IPS DF 4.7 (cell line): ENCODE measurements around the gene SLC2A5.

Experiments used
- DNase-seq: peaks from one replicate; pipeline ENCODE4 v3.0.0-alpha.2; 2013; ENCODE audit warnings: low spot score; ENCODE audit errors: extremely low read depth

Gene SLC2A5

GRCh38 chr1:9062846-9063245 is 6.6 kb downstream of the SLC2A5 start:
- no peak for DNase-seq

DNA sequence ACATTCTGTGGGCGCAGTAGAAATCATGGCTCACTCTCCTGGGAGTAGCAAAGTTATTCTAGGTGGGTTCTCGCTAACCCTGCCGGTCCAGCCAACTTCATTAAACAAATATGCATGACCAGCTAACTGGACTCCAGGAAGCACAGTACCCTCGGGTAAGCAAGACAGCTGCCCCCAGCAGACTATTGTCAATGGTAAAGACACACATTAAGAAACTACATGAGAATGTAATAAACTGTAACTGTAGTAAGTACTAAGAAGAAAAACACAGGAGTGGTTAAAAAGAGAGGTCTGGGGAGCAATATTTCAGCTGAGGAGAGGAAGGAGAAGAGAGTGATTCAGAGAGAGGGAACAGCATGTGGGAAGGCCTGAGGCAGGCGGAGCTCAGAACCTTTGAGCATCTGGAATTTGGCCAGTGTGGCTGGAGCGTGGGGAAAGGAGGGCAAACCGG is 7.4 kb downstream of the SLC2A5 start:
- no peak for DNase-seq

DNA sequence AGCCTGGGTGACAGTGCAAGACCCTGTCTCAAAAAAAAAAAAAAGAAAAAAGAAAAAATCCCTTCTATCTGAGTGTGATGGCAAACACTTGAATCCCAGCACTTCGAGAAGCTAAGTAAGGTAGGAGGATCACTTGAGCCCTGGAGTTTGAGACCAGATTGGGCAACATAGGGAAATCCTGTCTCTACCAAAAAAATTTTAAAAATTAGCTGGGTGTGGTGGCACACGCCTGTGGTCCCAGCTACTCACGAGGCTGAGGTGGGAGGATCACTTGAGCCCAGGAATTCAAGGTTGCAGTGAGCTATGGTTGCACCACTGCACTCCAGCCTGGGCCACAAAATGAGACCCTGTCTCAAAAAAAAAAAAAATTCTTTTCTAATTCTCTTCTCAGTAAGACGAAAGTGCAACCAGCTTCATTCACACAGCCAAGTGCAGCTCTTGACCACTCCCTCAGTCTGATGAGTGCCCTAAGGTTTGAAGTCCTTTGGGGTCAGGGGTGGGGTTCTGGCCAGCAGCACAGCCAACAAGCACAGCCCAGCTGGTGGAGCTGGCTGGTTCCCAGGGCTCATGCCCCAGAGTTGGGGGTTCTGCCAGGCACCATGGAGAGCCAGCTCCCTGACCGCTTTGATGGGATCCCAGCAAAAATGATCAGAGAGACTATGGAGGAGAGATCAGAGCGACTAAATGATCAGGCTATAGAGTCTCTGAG is 8.0 kb downstream of the SLC2A5 start:
- DNase-seq: no peak

- no peak for DNase-seq
These were observed 9.3 kb downstream of the SLC2A5 start for GRCh38 chr1:9059891-9060744.

DNA sequence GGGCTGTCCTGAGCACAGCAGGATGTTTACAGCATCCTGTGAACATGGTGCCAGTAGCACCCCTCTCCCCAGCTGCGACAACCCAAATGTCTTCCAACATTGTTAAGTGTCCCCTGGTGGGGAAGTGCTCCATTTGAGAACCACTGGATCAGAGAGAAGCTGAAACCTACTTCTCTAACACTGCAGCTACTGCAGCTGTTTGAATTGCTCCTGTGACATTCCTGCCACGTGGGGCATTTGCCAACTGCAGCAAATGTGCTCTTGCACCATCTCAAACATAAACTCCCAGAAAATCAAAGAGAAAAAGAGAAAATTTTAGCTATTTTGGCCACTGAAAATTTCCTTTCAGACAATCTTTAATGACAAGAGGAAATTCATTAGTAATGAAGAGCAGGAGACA is 11.0 kb downstream of the SLC2A5 start:
- DNase-seq: no peak

DNA sequence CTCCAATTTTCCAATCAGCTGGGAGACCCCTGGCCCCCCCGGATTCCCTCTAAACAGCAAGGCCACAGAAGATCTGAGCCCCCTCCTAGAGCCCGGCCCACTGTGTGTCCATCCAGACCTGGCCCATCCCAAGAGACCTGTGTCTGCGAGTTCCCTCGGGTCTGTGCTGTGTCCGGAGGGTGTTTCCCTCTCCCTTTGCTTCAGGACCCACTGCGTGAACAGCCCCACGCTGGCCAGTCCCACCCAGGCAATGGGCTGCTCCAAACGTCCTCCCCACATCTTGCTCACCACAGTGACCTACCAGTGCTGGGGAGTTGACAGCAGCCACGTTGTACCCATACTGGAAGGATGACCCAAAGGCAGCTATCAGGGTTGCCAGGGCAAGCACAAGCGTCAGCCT is 11.6 kb downstream of the SLC2A5 start:
- DNase-seq: no peak

DNA sequence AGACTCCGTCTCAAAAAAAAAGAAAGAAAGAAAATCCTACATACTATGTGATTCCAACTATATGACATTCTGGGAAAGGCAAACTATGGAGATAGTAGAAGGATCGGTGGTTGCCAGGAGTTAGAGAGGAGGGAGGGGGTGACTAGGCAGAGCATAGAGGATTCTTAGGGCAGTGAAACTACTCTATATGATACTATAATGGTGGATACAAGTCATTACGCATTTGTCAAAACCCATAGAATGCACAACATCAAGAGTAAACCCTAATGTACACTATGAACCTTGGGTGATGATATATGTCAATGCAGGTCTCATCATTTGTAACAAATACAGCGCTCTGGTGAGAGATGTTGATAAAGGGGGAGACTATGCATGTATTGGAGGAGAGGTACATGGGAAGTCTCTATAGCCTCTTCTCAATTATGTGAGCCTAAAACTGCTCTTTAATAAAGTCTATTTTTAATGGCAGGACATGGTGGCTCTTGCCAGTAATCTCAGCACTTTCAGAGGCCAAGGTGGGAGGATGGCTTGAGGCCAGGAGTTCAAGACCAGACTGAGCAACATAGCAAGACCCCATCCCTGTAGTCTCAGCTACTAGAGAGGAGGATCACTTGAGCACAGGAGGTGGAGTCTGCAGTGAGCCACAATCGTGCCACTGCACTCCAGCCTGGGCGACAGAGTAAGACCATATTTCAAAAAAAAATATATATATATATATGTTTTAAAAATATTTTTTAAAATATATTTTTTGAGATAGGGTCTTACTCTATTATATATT is 17.0 kb downstream of the SLC2A5 start:
- no peak for DNase-seq

DNA sequence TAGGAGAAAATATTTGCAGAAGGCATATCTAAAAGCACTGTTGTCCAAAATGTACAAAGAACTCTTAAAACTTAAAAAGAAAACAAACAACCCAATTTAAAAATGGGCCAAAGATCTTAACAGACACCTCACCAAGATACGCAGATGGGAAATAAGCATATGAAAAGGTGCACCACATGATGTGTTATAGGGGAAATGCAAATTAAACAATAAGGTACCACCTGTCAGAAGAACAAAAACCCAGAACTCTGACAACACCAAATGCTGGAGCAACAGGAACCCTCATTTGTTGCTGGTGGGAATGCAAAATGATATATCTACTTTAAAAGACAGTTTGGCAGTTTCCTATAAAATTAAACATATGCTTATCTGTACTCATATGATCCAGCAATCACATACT is 18.1 kb downstream of the SLC2A5 start:
- no peak for DNase-seq

GRCh38 chr1:9050803-9051202 is 18.6 kb downstream of the SLC2A5 start:
- DNase-seq: no peak

- DNase-seq: no peak
These were observed 20.9 kb downstream of the SLC2A5 start for GRCh38 chr1:9048551-9048950.

DNA sequence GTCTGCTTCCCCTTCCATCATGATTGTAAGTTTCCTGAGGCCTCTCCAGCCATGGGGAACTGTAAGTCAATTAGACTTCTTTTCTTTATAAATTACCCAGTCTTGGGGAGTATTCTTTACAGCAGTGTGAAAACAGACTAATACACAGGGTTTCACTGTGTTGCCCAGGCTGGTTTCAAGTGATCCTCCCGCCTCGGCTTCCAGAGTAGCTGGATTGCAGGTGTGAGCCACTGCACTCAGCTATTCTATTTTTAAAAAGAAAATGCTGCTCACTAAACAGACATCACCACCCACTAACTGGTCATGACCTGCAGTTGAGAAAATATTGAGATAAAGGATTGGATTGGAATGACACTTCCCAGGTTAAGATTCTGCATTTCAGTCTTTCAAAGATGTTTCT is 22.4 kb downstream of the SLC2A5 start:
- no peak for DNase-seq

DNA sequence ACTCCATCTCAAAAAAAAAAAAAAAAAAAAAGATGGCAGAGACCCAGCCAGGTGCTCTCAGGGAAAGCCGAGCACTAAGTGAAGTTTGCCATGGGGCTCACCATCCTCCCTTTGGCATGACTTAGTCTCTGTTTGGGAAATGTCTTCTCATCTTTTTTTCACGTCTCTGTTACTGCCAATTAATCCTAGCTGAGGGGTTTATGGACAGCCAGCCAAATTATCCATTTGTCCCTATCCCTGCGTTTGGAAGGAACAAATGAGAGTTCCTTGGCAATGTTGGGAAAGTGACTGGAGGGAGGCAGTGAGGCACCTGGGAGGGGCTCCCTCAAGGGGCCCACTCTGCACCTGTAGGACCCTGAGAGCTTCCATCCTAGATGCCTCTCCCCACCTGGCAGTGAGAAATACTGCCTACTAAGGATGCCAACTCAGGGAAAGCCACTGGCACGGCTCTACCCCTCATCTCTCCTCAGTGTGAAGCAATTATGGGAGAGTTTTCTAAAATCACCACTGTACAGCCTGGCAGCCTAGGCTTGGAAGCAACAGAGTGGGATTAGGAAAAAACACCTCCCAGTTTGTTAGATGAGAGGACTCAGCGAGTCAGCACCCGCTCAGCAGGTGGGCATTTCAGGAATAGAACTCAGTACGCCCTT is 23.4 kb downstream of the SLC2A5 start:
- DNase-seq: no peak

GRCh38 chr1:9044236-9044635 is 25.2 kb downstream of the SLC2A5 start:
- DNase-seq: no peak

DNA sequence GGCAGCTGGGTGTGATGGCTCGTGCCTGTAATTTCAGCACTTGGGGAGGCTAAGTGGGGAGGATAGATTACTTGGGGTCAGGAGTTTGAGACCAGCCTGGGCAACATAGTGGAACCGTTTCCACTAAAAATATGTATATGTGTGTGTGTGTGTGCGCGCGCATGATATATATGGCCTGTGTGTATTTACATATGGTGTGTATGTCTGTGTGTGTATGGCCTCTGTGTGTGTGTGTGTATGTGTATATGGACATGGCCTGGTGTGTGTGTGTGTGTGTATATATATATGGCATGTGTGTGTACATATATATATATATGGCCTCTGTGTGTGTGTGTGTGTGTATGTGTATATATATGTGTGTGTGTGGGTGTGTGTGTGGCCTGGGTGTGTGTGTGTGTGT is 27.2 kb downstream of the SLC2A5 start:
- DNase-seq: no peak

DNA sequence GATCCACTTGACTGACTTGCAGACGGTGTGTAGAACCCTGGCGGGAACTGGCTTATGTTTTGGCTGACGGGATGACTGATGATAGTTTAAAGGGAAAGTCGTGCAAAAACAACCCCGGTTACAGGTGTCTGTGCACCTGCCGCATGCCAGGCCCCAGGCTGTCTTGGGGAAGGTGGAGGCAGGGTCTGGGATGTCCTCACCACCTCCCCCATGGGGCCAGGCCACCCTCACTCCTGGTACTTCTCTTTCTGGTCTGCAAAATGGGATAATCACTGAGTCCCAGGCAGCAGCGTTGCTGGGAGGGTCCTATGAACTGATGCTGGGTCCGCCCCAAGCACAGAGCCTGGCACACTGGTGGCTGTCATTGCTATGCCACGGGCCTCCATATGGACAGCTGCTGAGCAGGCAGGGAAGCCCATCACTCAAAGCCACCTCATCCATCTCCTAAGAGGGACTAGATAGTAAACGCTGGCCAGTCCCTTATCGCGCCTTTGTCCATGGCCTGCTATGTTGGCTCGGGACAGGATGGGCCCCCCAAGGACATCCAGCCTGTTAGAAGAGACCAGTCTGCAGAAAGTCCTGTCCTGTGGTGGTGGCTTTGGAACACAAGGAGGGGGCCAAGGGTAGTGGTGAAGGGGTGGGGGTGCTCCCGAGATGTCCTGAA is 28.2 kb downstream of the SLC2A5 start:
- no peak for DNase-seq

DNA sequence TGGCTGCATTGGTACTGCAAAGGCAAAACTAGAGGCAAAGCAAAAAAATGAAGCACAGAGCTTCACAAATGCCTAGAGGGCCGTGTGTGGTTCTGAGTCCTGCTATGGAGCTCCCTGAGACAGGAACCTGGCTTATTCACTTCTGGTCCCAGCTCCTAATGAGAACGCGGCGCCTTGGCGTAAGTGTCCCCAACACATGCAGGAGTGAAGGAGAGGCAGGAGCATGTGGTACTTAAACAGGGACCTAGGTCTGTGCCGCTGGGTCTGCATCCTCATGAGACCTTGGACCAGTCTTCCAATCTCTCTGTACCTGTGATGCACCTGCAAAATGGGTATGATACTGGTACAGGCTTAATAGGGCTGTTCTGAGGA is 28.8 kb downstream of the SLC2A5 start:
- DNase-seq: no peak

GRCh38 chr1:9039761-9040658 is 29.4 kb downstream of the SLC2A5 start:
- no peak for DNase-seq

DNA sequence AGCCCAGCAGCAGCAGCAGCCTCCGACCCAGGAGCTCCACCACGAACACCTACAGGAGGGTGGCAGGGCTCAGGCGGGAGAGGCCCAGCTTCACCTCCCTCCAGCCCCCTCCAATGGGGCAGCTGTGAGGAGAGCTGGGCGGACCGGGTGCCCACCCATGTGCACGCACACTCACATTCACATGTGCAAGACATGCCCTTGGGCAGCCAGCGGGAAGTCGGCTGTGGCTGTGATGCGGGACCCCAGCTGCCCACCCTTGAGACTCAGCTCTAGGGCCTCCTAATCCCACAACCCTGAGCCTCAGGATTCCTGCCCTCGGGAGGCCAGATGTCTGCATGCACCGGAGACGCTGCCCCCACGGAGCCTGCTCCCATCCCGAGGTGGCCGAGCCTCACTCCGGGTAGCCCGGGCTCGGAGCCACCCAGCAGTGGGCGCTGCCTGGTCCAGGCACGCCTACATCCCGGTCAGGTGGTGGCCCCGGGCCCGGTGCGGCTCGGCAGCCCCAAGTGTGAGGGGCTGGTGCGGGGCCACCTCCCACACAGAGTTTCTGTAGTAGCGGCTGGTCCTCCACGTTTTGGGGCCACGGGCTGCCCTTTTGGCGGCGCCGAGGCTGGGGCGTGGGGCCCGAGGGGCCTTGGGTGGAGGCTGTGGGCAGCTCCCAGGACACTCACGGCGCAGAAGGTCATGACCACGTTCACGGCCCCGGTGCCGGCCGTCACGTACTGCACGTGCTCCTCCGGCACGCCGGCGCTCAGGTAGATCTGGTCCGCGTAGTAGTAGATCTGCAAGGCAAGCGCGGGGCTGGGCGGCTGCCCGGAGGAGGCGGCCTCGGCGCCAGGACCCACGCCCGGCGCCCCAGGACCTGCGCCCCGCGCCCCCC is 30.3 kb downstream of the SLC2A5 start:
- DNase-seq: no peak

- no peak for DNase-seq
These were observed 31.1 kb downstream of the SLC2A5 start for GRCh38 chr1:9038338-9038650.
